IMR-90 (cell line): ENCODE data around the gene WDR48. TPM values are rescaled to one million over a fixed set of nuclear protein-coding genes. Genes with fewer than 3 reads are reported as not detected.

Experiments
- ATAC-seq: fragments of 200-7000 bp; cut with Tn5 transposase; 2 replicates; pipeline ENCODE4 v1.9.1; 2020; ENCODE audit warnings: low read depth, mild to moderate bottlenecking, moderate library complexity
- BruUV-seq: library from RNA; stranded (reverse); fragments of 400-500 nt; replicated peaks from 2 replicates; lab custom pipeline; 2021; lab: Mats Ljungman, UMichigan
- CTCF ChIA-PET: fragments of 300-600 bp; formaldehyde crosslinking; extraction: SDS; loops from one replicate; lab custom pipeline; 2021; ENCODE audit warnings: antibody characterized with exemption; lab: Yijun Ruan, JAX
- POLR2A ChIA-PET: fragments of 300-600 bp; sonication (Branson Sonifier 250); formaldehyde crosslinking; loops from one replicate; lab custom pipeline; 2022; ENCODE audit warnings: antibody characterized with exemption; ENCODE audit not compliant: unreplicated experiment; lab: Charles Lee
- DNase-seq: peaks from one replicate; pipeline ENCODE4 v3.0.0; 2013
- H2AFZ ChIP-seq: replicated peaks from 2 replicates; pipeline ENCODE3; 2013; ENCODE audit warnings: low read length, mild to moderate bottlenecking; ENCODE audit not compliant: poor library complexity
- H2AK5ac ChIP-seq: 2 replicates; pipeline ENCODE4 v1.6.1; 2013; ENCODE audit warnings: low read depth, low read length, inconsistent platforms
- H2AK9ac ChIP-seq: replicated peaks from 2 replicates; pipeline ENCODE3; 2013; ENCODE audit warnings: mild to moderate bottlenecking, low read depth, low read length, moderate library complexity; ENCODE audit not compliant: poor library complexity
- H2BK120ac ChIP-seq: 2 replicates; pipeline ENCODE4 v1.6.1; 2013; ENCODE audit warnings: low read depth, low read length, inconsistent platforms
- H2BK15ac ChIP-seq: 3 replicates; pipeline ENCODE4 v1.6.1; 2013; ENCODE audit warnings: low read depth, low read length, inconsistent platforms
- H2BK20ac ChIP-seq: 2 replicates; pipeline ENCODE4 v1.6.1; 2013; ENCODE audit warnings: low read depth, mild to moderate bottlenecking, inconsistent platforms, low read length, moderate library complexity
- H2BK5ac ChIP-seq: 2 replicates; pipeline ENCODE4 v1.6.1; 2013; ENCODE audit warnings: mild to moderate bottlenecking, low read depth, low read length, inconsistent platforms; ENCODE audit not compliant: poor library complexity, severe bottlenecking
- H3K14ac ChIP-seq: replicated peaks from 2 replicates; pipeline ENCODE4 v1.6.1; 2013; ENCODE audit warnings: low read depth, low read length, inconsistent platforms
- H3K18ac ChIP-seq: 2 replicates; pipeline ENCODE4 v1.6.1; 2013; ENCODE audit warnings: low read depth, low read length, control low read depth
- H3K23ac ChIP-seq: 2 replicates; pipeline ENCODE4 v1.6.1; 2013; ENCODE audit warnings: low read depth, low read length, inconsistent platforms
- H3K27ac ChIP-seq: 2 replicates; pipeline ENCODE4 v1.5.1; 2013; ENCODE audit warnings: mild to moderate bottlenecking, control low read depth, low read length; ENCODE audit not compliant: insufficient read depth
- H3K27me3 ChIP-seq: 2 replicates; pipeline ENCODE4 v1.6.1; 2013; ENCODE audit warnings: low read length; ENCODE audit not compliant: control insufficient read depth, insufficient read depth
- H3K36me3 ChIP-seq: 2 replicates; pipeline ENCODE4 v1.6.1; 2013; ENCODE audit warnings: low read length, mixed read lengths; ENCODE audit not compliant: control insufficient read depth, insufficient read depth
- H3K4ac ChIP-seq: 2 replicates; pipeline ENCODE4 v1.6.1; 2013; ENCODE audit warnings: low read depth, low read length, inconsistent platforms
- H3K4me1 ChIP-seq: 2 replicates; pipeline ENCODE4 v1.6.1; 2013; ENCODE audit warnings: low read length, mixed read lengths; ENCODE audit not compliant: control insufficient read depth, insufficient read depth
- H3K4me2 ChIP-seq: 2 replicates; pipeline ENCODE4 v1.6.1; 2013; ENCODE audit warnings: low read depth, mild to moderate bottlenecking, control low read depth, low read length, moderate library complexity
- H3K4me3 ChIP-seq: 2 replicates; pipeline ENCODE4 v1.5.1; 2013; ENCODE audit warnings: low read depth, mild to moderate bottlenecking, control low read depth, low read length, moderate library complexity; ENCODE audit not compliant: insufficient read depth
- H3K56ac ChIP-seq: 2 replicates; pipeline ENCODE4 v1.6.1; 2013; ENCODE audit warnings: low read length, inconsistent platforms; ENCODE audit not compliant: insufficient read depth; ENCODE audit errors: extremely low read depth
- H3K79me1 ChIP-seq, 2 experiments: 2 replicates each; pipeline ENCODE4 v1.6.1; 2013; ENCODE audit warnings: low read length in 2 of 2, inconsistent platforms in 1 of 2, low read depth in 1 of 2
- H3K9ac ChIP-seq: 2 replicates; pipeline ENCODE4 v1.6.1; 2013; ENCODE audit warnings: low read depth, low read length, control low read depth
- H3K9me1 ChIP-seq: 2 replicates; pipeline ENCODE4 v1.6.1; 2013; ENCODE audit warnings: low read length, inconsistent platforms; ENCODE audit not compliant: insufficient read depth
- H3K9me3 ChIP-seq: 2 replicates; pipeline ENCODE4 v1.6.1; 2013; ENCODE audit warnings: low read length; ENCODE audit not compliant: control insufficient read depth, insufficient read depth
- H4K20me1 ChIP-seq: 2 replicates; pipeline ENCODE4 v1.6.1; 2013; ENCODE audit warnings: low read length, inconsistent platforms; ENCODE audit not compliant: insufficient read depth
- H4K5ac ChIP-seq: 2 replicates; pipeline ENCODE4 v1.6.1; 2013; ENCODE audit warnings: mild to moderate bottlenecking, low read depth, low read length, control low read depth
- H4K8ac ChIP-seq, 2 experiments: 2 replicates each; pipeline ENCODE4 v1.6.1; 2013; ENCODE audit warnings: low read depth in 2 of 2, low read length in 2 of 2, control low read depth in 1 of 2, inconsistent platforms in 1 of 2
- H4K91ac ChIP-seq: 2 replicates; pipeline ENCODE4 v1.6.1; 2013; ENCODE audit warnings: low read depth, low read length, inconsistent platforms; ENCODE audit not compliant: insufficient read depth
- BHLHE40 ChIP-seq: fragments of 150-350 bp; IDR thresholded peaks from 2 replicates; pipeline ENCODE4 v1.6.1; 2016; ENCODE audit warnings: mild to moderate bottlenecking, low read depth, low read length
- CEBPB ChIP-seq: IDR thresholded peaks from 2 replicates; pipeline ENCODE4 v1.6.1; 2012; ENCODE audit warnings: low read depth, low read length, improper control_type of control experiment
- ELK1 ChIP-seq: fragments of 150-350 bp; IDR thresholded peaks from 2 replicates; pipeline ENCODE4 v1.6.1; 2016; ENCODE audit warnings: low read depth, mild to moderate bottlenecking, low read length, moderate library complexity, borderline replicate concordance
- MAFK ChIP-seq: IDR thresholded peaks from 2 replicates; pipeline ENCODE4 v1.6.1; 2012; ENCODE audit warnings: low read depth, low read length, improper control_type of control experiment
- MAZ ChIP-seq: IDR thresholded peaks from 2 replicates; pipeline ENCODE4 v1.6.1; 2012; ENCODE audit warnings: low read depth, mild to moderate bottlenecking, low read length, improper control_type of control experiment, moderate library complexity, borderline replicate concordance
- MXI1 ChIP-seq: IDR thresholded peaks from 2 replicates; pipeline ENCODE4 v1.6.1; 2012; ENCODE audit warnings: low read depth, mild to moderate bottlenecking, low read length, moderate library complexity, borderline replicate concordance
- RAD21 ChIP-seq: IDR thresholded peaks from 2 replicates; pipeline ENCODE4 v1.6.1; 2012; ENCODE audit warnings: low read length, improper control_type of control experiment
- RCOR1 ChIP-seq: IDR thresholded peaks from 2 replicates; pipeline ENCODE4 v1.6.1; 2012; ENCODE audit warnings: mild to moderate bottlenecking, low read length, improper control_type of control experiment; ENCODE audit not compliant: insufficient replicate concordance
- RFX5 ChIP-seq: IDR thresholded peaks from 2 replicates; pipeline ENCODE4 v1.8.0; 2012; ENCODE audit warnings: low read depth, mild to moderate bottlenecking, low read length, moderate library complexity
- SMC3 ChIP-seq: fragments of 150-350 bp; IDR thresholded peaks from 2 replicates; pipeline ENCODE4 v1.6.1; 2016; ENCODE audit warnings: low read depth, mild to moderate bottlenecking, antibody characterized with exemption, low read length, moderate library complexity
- USF2 ChIP-seq: fragments of 150-350 bp; IDR thresholded peaks from 2 replicates; pipeline ENCODE4 v1.6.1; 2017; ENCODE audit warnings: mild to moderate bottlenecking, antibody characterized with exemption, low read length, low read depth
- WGBS, 2 experiments: methylation state at CpG; one replicate each; pipeline versions ENCODE4 v1.1.5 to v1.1.7; 2013; ENCODE audit warnings: missing lambda C conversion rate in 2 of 2; ENCODE audit not compliant: insufficient read length in 1 of 2; ENCODE audit errors: extremely low coverage in 2 of 2; 5-methylcytosine and 5-hydroxymethylcytosine counted together
- dilution Hi-C: fragments of 300-500 bp; cut with HindIII; formaldehyde crosslinking; loops from one replicate; pipeline ENCODE4 v1.14.3; 2018; ENCODE audit warnings: low sequenced_read_pairs; ENCODE audit not compliant: unreplicated experiment
- in situ Hi-C: fragments of 300-500 bp; cut with MboI; formaldehyde crosslinking; loops from 3 replicates; pipeline ENCODE4 v1.14.3; 2019; ENCODE audit warnings: low sequenced_read_pairs, inconsistent platforms, mixed read lengths
- intact Hi-C: fragments of 100-400 bp; cut with micrococcal nuclease; formaldehyde crosslinking; loops from 2 replicates; pipeline ENCODE4 v1.10.0; 2022
- polyA plus RNA-seq, 3 experiments: library from polyadenylated mRNA; depleted of rRNA; stranded (reverse); fragments of >200 nt; gene quantifications; 2 replicates each; pipeline ENCODE4 v1.2.3, GENCODE V29; 2012; ENCODE audit warnings: low replicate concordance in 1 of 3
- total RNA-seq: library from RNA; depleted of rRNA; stranded (reverse); fragments of >200 nt; gene quantifications from 2 replicates; pipeline ENCODE4 v1.2.3, GENCODE V29; 2012

The WDR48 gene
- total and polyA plus RNA-seq, 2 of the 4 experiments (the other 2 are of a cell fraction), result 14.4 to 41.2 TPM

GRCh38 chr3:39028546-39028945 lies 23.3 kb upstream of the WDR48 start:
- Histone ChIP-seq H2AK9ac (no peak overlapping the region), H2AFZ (no peak overlapping the region), H3K9me3 (no peaks in the 10 kb centered on the region), H3K27me3 (peaks cover 11% of the 10 kb centered on the region), H3K4me2 (no peak overlapping the region), H4K5ac (no peak overlapping the region), H3K4ac (no peak overlapping the region), H4K8ac (no peak overlapping the region), H3K56ac (no peak overlapping the region), H3K79me1 (no peaks in the 10 kb centered on the region), H2BK15ac (no peak overlapping the region), H3K14ac (no peak overlapping the region), H3K9me1 (no peaks in the 10 kb centered on the region), H3K4me3 (no peak overlapping the region), H3K36me3 (no peaks in the 10 kb centered on the region), H4K91ac (no peak overlapping the region), H2BK120ac (no peak overlapping the region), H3K18ac (no peak overlapping the region), H4K20me1 (no peaks in the 10 kb centered on the region), H2BK20ac (no peak overlapping the region), H3K27ac (no peak overlapping the region), H2BK5ac (no peak overlapping the region), H3K23ac (no peak overlapping the region), H3K4me1 (no peaks in the 10 kb centered on the region), H3K9ac (no peak overlapping the region), H2AK5ac (no peak overlapping the region)
- ATAC-seq (no peak), DNase-seq (no peak)
- dilution Hi-C loops (no loop called here), in situ Hi-C loops (no loop called here), intact Hi-C loops (no loop called here)
- ChIA-PET CTCF (interaction anchor here (1.2 kb wide), 1 partner anchor 260 kb away, joined by 3 read pairs; no protein-coding TSS in a partner anchor), POLR2A (no interaction called here)
- no TSS peak for BruUV-seq
- WGBS, 2 experiments, result no CpG with 5 or more reads among the region's 3 CpGs
- TF ChIP-seq RAD21 (no peak), USF2 (no peak), ELK1 (no peak), MXI1 (no peak), MAFK (no peak), SMC3 (no peak), RFX5 (no peak), RCOR1 (no peak), CEBPB (no peak), MAZ (no peak), BHLHE40 (no peak)
